Measurements from ENCODE around the gene ELANE.

ELANE gene

DNA sequence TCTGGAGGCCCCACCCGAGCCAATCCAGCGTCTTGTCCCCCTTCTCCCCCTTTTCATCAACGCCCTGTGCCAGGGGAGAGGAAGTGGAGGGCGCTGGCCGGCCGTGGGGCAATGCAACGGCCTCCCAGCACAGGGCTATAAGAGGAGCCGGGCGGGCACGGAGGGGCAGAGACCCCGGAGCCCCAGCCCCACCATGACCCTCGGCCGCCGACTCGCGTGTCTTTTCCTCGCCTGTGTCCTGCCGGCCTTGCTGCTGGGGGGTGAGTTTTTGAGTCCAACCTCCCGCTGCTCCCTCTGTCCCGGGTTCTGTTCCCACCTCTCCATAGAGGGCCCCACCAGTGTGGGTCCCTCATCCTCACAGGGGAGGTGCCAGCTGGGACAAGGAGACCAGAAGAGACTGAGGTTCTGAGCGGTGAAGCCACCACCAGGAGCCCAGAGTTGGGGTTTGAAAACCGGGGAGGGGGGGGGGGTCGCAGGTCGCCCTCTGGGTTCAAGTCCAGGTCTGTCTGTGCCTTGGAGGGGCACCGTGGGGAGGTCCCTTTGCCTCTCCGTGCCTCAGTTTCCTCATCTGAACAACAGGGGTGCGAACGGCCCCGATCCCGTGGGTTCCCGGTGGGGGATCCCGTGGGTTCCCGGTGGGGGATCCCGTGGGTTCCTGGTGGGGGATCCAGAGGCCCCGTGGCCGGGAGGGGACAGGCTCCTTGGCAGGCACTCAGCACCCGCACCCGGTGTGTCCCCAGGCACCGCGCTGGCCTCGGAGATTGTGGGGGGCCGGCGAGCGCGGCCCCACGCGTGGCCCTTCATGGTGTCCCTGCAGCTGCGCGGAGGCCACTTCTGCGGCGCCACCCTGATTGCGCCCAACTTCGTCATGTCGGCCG lies at the start of gene ELANE:
Gene ELANE, plus strand, starts transcription at position 168 of the 878 bp plus-strand sequence. Its CDS starts 26 bp downstream, at position 194.
- peak; percentile 45 for DNase-seq

DNA sequence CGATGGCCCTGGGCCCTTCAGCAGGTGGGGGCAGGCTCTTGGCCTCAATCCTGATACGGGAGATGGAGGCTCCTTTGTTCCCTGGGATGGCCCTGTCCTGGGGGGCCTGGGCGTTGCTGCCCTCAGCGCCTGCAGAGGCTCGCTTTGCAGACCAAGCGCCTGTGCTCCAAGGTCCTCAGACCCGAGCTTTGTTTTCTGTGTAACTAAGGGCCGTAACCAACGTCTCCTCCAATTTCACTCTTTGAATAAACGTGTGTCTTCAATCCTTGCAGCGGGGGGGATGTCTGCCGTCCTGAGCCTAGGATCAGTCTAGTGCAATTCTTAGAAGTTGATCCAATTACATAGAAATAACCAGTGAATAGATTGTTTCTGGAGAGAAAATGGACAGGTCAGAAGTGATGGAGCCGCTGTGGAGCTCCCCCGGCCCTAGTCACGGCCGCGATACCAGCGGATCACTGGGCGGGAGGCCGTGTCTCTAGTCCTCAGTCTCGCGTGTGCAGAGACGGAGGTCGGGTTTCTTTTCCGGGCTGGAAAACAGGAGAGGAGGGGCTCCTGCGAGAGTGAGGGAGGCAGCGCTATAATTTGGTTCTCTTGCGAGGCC lies 49.5 kb upstream of the ELANE start:
- DNase-seq, result no peak

DNA sequence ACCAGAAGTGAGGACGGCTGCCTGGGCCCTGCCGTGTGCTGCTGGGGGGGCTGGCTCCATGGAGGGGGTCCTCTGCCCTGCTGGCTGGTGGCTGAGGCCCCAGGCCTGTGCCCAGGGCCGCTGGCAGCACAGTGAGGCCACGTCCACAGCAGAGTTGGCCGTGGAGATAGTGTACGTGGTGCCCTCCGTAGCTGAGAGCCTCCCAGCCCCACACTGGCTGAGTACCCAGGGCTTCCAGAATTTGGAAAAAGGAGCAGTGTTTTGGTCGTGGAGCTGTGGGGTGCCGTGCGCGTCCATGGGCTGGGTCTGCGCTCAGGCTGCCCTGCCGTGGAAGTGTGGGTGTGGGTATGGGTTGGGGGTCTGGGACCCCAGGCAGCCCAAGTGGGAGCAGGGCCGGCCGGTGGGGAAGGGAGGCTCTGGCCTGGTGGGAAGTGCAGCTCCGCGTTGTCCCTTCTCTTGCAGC lies 49.0 kb upstream of the ELANE start:
- no peak for DNase-seq

DNA sequence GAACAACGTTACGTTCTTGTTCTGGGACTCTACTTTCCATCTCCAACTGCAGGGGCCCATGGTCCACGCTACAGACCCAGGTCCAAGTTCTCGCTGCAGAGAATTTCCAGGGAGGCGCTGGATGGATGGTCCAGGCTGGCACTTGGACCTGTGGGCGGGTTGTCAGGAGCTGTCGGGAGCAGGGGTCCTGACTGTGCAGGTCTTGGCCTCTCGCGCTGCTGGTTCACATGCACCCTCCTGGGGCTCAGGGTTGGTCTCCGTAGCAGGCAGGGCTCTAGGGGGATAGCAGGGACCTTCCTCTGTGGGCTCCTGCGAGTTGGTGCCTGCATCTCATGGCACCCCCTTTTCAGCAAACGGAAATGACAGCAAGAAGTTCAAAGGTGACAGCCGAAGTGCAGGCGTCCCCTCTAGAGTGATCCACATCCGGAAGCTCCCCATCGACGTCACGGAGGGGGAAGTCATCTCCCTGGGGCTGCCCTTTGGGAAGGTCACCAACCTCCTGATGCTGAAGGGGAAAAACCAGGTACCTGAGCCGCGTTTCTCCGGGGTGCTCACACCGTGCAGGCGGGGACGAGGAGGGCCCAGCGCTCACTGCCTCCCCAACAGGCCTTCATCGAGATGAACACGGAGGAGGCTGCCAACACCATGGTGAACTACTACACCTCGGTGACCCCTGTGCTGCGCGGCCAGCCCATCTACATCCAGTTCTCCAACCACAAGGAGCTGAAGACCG lies 48.3 kb upstream of the ELANE start:
- no peak for DNase-seq

- DNase-seq, result no peak
Measured at GRCh38 chr19:804419-805165, 47.5 kb upstream of the ELANE start.

GRCh38 chr19:805166-805551 lies 46.9 kb upstream of the ELANE start:
- DNase-seq, result no peak

DNA sequence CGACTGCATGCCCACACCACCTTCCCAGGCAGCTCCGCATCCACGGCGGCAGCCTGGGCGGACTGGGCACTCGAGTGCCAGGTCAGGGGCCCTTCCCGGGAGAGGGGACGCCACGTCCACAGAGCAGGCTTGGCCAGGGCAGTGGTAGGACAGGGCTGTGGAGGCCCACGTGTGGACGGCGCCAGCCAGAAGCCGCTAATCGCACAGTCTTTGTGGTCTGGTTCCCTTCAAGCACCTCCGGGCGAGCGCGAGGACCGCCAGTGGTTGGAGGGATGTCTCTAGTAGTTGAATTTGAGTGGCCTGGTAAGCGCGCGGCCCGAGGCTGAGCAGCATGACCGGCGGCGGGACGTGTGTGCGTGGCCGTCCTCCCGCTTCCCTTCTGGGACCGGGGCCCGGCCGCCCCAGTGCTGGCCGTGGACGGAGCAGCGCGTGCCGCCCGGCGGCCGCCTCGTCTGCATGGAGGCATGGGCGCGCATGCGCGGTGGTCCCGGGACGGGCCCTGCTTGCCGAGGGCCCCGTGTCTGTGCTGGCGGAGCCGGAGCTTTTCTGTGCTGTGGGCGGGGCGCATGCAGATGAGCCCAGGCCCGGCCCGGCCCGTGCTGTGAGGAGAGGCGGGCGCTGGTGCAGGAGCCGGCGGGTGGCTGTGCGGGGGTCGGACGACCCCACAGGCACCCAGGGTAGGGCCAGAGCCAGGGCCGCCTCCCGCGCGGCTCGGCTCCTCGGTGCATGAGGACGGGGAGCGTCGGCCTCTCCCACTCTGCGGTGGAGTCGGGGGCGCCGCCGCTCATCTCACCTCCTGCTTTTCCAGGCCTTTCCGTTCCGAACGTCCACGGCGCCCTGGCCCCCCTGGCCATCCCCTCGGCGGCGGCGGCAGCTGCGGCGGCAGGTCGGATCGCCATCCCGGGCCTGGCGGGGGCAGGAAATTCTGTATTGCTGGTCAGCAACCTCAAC lies 46.2 kb upstream of the ELANE start:
- no peak for DNase-seq

DNA sequence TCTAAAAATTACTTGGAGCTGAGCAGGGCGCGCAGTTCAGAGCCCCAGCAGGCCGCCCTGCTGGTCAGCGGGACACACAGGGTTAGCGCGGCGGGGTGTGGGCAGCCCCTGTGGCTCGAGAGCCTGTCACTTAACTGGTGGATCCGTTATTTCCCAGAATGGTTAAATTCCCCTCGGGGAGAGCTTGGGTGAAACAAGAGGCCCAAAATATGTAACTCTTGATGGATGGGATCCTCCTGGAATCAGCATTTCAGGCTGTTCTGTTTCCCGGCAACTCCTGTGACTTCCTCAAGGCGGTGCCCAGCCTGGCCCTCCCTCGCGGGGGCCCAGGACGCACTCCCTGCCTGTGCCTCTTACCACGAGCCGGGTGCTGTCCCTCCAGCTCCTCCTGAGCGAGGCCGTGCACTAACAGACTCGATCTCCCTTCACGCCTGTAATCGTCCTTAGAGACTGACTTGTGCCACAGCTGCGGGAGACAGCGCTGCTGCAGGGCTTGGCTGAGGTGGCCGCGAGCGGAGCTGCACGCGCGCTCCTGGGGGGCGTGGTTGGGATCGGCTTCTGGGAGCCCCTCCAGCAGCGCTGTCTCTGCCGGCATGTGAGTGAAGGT lies 45.2 kb upstream of the ELANE start:
- no peak for DNase-seq

DNA sequence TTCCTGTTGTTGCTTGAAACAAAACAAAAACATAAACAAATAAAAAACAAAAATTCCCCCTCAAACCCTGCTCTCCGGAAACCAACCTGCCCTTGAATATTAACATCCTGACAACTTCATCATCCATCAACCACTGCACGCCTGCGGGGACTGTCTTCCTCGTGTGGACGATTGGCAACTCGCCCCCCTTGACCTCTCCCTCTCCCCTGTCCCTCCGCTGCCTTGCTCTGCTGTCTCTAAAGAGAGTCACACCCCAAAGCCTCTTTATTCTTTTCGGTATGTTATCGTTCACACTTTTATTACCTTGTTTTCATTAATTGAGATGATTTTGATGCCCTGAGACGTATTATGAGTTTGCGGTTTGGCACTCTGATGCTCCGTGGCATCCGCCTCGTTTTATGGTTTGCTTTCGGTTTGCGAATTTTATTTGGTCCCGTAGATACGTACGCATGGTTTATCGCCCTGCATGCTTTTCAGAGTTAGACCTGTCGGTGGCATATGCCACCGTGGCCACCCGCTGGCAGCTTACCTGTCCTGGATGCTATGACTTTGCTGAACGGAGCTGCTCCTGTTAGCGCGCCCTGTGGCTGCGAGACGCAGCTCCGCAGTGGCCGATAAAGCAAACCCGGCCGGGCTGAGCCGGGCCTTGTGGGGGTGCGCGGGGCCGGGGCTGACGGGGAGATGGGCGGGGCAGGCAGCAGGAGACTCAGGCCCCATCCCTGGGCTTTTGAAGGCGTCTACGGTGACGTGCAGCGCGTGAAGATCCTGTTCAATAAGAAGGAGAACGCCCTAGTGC lies 44.3 kb upstream of the ELANE start:
- no peak for DNase-seq

GRCh38 chr19:808423-808775 lies 43.7 kb upstream of the ELANE start:
- DNase-seq, result no peak

- DNase-seq, result no peak
Measured at GRCh38 chr19:810077-810855, 41.8 kb upstream of the ELANE start.

GRCh38 chr19:810883-811489 lies 41.1 kb upstream of the ELANE start:
- no peak for DNase-seq

GRCh38 chr19:811506-812048 lies 40.5 kb upstream of the ELANE start:
- no peak for DNase-seq

- no peak for DNase-seq
Measured at GRCh38 chr19:812049-812746, 39.9 kb upstream of the ELANE start.

GRCh38 chr19:812747-813218 lies 39.3 kb upstream of the ELANE start:
- no peak for DNase-seq

GRCh38 chr19:813219-814151 lies 38.6 kb upstream of the ELANE start:
- no peak for DNase-seq

Data from hematopoietic multipotent progenitor cell treated with erythropoietin and hydrocortisone succinate and interleukin-3 and kit ligand, for 4 days (in vitro differentiated cells).